ENCODE results near the gene MAML3.

Gene MAML3

DNA sequence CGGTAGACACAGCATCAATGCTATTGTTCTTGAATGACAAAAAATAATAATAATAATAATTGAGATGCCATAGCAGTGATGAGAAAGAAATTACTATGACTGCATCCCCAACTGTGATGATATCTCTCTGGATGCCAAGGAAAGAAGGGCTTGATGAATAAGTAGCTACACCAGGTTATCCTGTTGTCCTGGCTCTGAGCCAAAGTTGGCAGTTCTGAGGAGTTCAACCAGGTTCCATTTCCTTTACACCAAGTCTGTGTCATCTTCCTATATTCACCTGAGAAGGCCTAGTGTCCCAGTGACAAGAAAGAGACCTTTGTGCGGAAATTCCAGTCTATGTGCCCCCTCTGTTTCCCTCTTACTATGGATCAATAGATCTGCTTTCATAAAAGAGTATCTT is 3.4 kb upstream of the MAML3 start:
- DNase-seq (ENCODE audit: low read depth, low spot score), result no peak
- H3K27ac ChIP-seq, result no peak overlapping the region

DNA sequence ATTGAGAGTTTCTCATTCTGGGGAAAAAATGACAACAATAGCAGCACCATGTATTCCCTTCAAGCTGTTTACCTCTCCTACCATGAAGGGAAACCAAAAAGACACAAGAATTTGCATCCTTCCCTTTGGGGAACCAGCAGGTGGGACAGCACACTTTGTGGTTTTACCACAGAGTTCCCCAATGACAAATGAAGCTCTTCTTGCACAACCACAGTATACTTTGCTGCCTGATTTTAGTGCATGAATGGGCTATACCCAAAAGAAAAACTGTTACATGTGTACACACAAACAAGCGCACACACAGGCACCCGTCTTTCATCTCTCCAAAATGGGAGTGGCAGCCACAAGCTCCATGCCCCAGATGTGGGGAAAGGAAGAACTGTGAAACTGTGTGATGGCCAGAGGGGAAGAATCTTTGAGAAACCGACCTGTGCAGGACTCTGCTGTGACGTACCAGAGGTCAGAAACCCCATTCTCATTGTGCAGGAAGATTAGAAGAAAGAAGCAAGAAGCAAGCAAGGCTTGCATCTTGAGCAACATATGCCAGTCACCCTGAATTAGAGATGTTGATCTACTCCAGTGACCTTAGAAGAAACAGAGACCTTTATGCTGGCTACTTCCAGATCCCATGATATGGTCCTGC is 2.7 kb upstream of the MAML3 start:
- H3K27ac ChIP-seq, result no peak overlapping the region
- DNase-seq (ENCODE audit: low read depth, low spot score), result no peak

GRCh38 chr4:140154572-140154891 is 548 bp upstream of the MAML3 start:
- peak overlapping the region; percentile 97 for H3K27ac ChIP-seq

DNA sequence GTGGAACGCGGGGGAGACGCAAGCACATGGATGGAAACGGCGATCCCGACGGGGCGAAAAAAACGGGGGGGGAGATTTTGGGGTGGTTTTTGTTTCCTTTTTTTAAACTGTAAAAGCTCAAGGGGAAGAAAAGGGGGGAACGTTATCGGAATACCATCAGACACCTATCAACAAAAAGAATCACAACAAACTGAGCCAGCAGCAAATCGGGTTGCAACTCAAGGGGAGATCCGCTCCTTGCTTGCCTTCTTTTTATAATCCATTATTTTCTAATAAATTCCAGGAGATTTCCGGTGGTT is 616 bp downstream of the MAML3 start:
- H3K27ac ChIP-seq, result peak overlapping the region; percentile 97
- no peak for DNase-seq (ENCODE audit: low read depth, low spot score)

More at GRCh38 chr4:140154572-140154891, 548 bp upstream of the MAML3 start:
- DNase-seq (ENCODE audit: low read depth, low spot score), result no peak

DNA sequence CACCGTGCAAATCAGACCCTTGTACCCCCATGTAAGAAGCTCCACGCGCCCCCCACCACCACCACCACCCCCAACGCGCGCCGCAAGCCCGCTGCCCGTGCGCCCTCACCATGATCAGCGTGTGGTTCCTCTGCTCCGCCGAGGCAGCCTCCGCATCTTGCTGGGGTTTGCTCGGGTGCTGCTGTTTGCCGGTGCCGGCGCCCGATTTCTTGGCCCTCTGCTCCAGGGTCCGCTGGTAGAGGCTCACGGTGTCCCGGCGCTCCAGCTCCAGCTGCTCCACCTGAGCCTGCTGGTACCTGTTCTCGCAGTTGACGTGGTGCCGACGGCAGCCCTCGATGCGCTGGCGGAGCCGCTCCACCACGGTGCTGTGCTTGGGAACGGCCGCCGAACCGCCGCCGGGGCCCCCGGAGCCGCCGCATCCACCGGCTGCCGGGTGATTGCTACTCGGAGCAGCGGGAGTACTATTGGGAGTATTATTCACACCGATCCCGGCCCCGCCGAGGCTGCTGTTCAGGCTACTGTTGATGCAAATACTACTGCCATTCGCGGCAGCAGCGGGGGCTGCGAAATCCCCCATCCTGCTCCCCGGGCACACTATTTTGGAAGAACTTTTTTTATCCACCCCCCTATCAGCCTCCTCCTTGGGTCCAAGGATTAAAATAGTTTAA is 1.1 kb downstream of the MAML3 start:
- peak overlapping the region; percentile 97 for H3K27ac ChIP-seq
- DNase-seq (ENCODE audit: low read depth, low spot score), result no peak

DNA sequence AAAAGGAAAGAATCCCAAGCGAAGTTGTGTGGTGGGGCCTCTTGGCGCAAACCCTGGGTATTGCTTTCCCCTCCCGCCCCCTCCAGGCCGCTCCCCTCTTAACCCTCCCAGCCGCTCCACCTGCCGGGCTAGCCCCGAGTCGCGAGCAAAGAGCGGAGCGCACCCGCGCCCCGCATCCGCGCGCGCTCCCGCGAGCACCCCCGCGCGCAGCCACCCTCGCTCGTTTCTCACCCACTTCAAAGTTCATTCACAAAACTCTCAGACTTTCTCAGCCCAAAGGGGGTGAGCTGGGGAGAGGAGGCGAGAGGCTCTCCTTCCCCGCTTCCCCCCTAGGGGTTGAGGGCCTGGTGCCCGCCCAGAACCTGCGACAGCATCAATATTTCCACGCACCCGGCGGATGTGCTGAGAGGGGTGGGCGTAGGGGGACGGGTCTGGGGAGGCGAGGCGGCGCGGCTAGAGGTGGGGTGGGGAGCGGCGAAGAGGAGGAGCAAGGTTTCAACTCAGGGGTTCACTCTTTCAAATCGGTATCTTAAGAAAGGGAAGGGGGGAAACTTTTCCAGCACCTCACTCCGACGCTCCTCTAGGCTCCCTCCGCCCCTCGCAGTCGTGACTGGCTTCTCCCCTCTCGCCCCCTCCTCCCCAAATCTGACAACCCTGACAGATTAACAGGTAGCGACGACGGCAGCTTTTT is 1.8 kb downstream of the MAML3 start:
- peak overlapping the region; percentile 97 for H3K27ac ChIP-seq
- no peak for DNase-seq (ENCODE audit: low read depth, low spot score)

- DNase-seq (ENCODE audit: low read depth, low spot score), result no peak
- H3K27ac ChIP-seq, result peak overlapping the region; percentile 97
Observed at GRCh38 chr4:140151699-140152012, 2.3 kb downstream of the MAML3 start.

DNA sequence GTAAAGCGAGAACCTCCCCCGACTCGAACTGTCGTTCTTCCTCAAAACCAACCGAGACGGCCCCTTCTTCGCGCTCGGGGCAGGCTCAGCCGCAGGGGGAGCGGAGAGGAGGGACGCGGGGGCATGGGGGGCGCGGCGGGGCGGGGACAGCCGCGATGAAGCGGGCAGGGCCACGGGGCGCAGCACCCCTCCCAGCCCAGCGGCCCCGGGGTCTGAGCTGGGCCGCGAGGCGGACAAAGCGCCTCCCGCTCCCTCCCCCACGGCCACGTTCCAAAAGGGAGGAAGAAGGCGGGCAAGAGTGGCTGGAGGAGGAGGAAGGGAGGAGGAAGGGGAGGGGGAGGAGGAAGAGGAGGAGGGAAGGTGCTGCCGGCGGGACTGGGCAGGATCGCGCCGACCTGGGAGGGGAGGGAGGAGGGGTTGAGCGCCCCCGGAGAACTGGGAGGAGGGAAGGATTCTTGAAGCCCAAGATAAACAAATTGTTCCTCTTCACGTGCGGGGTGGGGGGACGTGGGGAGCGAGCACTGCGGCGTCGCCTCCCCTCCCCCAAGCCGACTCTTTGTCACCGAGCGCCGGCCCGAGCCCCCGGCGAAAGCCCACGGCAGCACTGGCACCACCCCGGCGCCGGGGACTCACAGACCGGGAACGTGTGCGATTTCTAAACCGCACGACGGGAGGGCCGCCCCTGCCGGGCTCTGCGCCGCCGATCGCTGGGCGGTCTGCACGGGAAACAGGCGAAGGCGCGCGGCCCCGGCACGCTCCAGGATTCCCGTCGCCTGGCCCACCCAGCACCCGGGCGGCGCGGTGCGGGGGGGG is 2.9 kb downstream of the MAML3 start:
- peak overlapping the region; percentile 97 for H3K27ac ChIP-seq
- no peak for DNase-seq (ENCODE audit: low read depth, low spot score)

- DNase-seq (ENCODE audit: low read depth, low spot score), result no peak
- peak overlapping the region; percentile 97 for H3K27ac ChIP-seq
Observed at GRCh38 chr4:140150636-140150885, 3.4 kb downstream of the MAML3 start.

GRCh38 chr4:140149846-140150635 is 3.9 kb downstream of the MAML3 start:
- DNase-seq (ENCODE audit: low read depth, low spot score), result no peak

GRCh38 chr4:140144050-140144449 is 9.9 kb downstream of the MAML3 start:
- DNase-seq (ENCODE audit: low read depth, low spot score), result no peak
- H3K27ac ChIP-seq, result no peak overlapping the region

More at GRCh38 chr4:140149846-140150635, 3.9 kb downstream of the MAML3 start:
- peak overlapping the region; percentile 97 for H3K27ac ChIP-seq

DNA sequence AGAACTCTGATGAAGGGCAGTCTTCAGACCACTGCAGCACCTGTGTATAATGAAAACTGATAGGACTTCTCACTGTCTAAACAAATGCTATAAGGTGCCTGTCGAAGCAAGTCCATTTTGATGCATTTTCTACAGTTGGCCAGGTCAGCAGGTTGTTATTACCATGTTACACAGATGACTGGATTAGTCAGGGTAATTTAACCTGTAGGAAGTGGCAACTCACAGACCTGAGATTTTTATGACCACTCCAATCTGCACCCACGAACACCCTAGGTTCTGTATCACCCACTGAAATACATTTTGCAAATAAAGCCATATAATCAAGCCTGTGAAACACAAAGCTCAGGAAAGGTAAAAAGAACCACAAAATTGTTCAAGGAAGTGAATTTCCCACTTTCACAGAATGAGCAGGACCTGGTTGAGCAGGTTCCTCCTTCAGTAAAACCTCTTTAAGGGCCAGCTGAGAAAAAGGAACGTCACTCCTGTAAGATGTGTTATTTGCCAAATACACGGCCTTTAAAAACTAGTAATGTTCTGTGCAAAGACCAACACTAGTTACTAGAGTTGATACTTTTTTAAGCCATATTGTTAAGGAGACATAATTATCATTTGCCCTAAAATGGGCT is 12.7 kb downstream of the MAML3 start:
- H3K27ac ChIP-seq, result peak overlapping the region; percentile 32
- DNase-seq (ENCODE audit: low read depth, low spot score), result no peak

GRCh38 chr4:140140566-140140965 is 13.4 kb downstream of the MAML3 start:
- H3K27ac ChIP-seq, result peak overlapping the region; percentile 32
- no peak for DNase-seq (ENCODE audit: low read depth, low spot score)

DNA sequence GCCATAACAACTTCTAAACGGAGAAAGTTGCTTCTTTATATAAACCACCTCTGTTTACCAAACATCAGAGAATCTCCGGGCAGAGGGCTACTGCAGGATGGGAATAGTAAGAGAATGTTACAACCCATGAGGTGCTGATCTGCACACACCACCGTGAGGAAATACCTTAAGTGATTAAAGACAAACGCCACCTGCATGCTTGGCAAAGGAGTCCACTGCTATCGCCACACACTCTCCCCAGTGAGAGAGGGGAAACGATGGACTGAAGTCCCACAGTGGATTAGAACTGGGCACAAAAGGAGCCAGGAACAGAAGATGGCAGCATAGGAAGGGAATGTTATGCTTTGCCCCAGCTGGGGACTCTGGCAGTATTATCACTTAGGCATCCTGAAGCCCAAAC is 15.6 kb downstream of the MAML3 start:
- DNase-seq (ENCODE audit: low read depth, low spot score), result no peak
- H3K27ac ChIP-seq, result no peak overlapping the region

DNA sequence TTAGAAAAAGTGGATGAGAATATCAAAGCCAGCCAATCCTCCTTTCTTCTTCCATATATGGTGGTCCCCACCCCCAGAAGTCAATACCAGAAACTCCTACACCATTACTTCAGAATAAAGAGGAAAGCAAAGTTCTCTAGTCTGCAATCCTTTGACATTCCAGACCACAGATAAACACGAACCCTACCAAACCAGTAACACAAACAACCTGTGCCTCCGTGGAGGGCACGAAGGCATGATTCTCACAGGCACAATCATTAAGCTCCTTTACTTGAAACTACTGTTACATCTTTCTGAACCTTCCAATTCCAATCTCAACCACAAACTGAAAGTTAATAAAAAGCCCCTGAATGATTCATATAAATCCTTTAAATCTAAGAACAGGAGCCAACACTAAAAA is 16.3 kb downstream of the MAML3 start:
- no peak for DNase-seq (ENCODE audit: low read depth, low spot score)
- no peak overlapping the region for H3K27ac ChIP-seq

DNA sequence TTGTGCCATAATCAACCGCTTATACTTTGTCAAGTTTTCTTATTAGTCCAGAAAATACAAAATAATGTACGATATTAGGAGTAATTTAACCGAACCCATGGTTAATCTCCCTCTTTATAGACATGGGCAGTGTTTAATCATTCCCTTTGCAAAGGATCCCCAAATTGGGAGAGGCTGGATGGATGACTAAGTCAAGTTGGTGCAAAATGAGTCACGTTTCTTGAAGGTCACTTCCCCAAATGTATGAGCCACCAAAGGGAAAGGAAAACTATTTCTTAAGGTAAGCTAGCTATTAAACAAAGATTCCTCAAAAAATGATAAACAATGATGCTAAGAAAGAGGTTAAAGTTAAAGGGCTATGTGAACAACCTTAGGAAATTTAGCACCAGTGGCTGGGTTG is 17.5 kb downstream of the MAML3 start:
- H3K27ac ChIP-seq, result peak overlapping the region; percentile 4
- DNase-seq (ENCODE audit: low read depth, low spot score), result no peak

DNA sequence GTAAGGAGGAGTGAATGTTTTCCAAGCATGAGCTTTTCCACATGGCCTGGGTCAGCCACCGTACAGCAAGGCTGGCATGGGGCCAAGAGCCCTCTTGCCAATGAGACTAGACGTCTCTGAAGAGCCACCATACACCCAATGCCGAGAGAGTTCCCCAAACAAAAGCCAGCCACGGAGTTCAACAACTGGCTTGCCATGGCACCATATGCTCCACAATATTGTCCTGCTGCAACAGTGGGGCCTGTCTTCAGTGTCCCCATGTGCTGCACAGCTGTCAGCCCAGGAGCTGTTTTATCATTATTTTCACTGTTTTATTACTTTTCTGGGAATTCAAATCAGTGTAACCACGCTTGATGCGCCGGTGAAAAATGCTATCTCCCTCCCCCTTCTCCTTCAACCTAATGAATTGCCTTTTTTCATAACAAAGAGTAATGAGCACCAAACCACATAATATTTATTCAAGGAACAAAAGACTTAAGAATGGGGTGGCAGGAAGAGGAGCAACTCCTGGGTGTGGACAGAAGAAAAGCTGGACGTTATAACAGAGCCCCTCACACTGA is 18.4 kb downstream of the MAML3 start:
- peak overlapping the region; percentile 4 for H3K27ac ChIP-seq
- no peak for DNase-seq (ENCODE audit: low read depth, low spot score)

DNA sequence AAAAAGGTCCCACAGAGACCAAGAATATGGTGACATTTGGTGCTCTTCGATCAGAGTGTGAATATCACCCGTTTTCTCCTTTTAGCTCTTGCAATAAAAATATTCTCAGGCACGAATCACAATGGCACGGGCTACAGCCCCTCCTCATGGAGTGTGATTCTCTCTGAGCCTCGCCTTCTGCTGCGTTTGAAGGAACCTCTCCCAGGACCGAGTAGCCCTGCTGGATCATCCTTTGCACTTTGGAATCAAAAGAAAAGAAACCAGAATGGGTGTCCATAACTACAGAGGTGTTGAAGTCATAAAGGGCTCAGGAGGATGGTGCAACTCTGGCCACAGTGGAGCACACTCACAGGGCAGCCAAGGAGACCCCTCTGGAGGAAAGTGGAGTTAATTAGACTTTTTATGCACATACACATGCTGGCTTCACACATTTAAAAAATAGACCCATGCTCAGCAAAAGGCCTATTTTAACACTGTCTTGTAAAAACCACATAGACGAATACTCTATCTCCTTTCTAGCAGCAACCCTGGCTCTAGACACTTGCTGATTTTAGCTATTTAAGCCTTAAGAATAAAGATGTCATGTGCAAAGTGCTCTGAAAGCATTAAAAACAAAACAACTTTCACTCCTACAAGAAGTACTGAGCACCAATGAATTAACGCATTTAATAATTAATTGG is 19.1 kb downstream of the MAML3 start:
- DNase-seq (ENCODE audit: low read depth, low spot score), result no peak

DNA sequence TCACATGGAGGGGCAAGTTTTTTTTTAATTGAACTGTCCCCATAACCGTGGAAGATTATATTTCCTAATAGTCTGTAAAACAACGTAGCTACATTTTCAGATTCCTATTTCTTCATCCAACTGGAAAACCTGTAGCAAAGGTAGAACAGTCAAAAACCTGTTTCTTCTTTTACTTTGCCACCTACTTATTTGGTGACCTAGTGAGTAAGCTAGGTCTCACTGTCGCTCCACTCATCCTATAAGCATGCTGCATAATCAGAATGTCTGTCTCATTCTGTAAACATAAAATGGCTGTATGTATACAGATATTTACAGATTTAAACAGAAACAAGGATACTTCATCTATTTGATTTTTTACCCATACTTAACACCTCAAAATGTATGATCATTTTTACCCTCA is 20.4 kb downstream of the MAML3 start:
- H3K27ac ChIP-seq, result peak overlapping the region; percentile 59
- DNase-seq (ENCODE audit: low read depth, low spot score), result no peak

More for the DNA sequence above, 19.1 kb downstream of the MAML3 start:
- no peak overlapping the region for H3K27ac ChIP-seq
